GM19372 (cell line): ENCODE data around the gene FOLR1.

Source experiments
- ATAC-seq: cut with Tn5 transposase; IDR thresholded peaks from one replicate; pipeline ENCODE4 v1.9.1; 2021; ENCODE audit warnings: mild to moderate bottlenecking, low read depth, moderate library complexity; ENCODE audit not compliant: unreplicated experiment

FOLR1 gene

DNA sequence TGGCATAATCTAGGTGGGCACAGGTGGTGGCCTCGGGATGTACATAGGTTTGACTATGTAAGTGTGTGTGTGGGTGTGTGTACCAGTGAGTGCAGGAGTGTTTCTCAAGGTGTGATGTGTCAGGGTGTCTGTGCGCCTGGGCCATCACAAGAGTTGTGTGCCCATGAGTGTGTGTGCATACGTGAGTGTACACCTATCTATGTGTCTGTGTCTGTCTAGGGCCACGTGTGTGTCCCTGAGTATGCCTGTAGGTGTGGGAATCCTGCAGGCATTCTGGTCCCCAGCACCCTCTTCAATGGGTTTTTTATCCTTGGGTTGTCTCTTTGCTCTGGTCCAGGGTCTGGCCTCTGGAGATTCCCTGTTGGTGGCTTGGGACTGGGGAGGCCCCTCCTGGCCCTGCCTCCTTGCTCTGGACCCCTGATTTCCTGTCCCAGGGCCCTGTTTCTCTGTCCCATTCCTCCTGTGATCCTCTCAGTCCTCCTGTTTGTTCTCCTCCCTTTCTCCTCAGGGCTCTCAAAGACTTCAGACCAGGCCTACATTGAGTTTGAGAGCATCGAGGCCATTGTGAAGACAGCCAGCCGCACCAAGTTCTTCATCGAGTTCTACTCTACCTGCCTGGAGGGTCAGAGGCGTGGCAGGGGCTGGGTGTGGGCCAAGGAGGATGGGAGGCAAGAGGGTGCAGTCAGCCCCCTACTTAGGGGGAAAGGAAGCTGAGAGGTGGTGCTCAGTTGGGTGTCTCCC, 42.0 kb downstream of the FOLR1 start:
- no peak for ATAC-seq

DNA sequence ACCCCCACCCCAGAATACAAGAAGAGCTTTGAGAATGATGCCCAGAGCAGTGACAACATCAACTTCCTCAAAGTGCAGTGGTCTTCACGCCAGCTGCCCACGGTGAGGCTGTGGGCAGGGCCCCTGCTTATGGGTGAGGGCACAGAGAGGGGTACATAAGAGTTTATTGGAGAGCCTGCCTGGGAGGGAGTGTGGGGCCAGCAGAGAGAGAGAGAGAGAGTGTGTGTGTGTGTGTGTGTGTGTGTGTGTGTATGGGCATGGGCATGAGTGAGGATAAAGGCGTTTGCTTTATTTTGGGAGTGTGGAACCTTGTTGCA, 42.5 kb downstream of the FOLR1 start:
- no peak for ATAC-seq

DNA sequence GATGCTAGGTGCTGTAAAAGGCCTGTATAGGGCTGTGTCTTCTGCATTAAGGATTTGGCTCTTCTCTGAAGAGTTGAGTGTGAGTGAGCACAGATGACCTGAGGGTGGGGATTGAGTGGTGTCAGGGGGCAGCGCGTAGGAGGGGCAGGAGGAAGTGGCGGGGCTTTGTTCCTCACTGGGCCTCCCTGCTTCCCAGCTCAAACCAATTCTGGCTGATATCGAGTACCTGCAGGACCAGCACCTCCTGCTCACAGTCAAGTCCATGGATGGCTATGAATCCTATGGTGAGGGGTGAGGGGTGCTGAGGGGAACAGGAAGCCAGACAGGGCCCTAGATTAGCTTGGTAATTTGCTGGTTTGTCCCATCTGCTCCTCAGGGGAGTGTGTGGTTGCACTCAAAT, 43.0 kb downstream of the FOLR1 start:
- ATAC-seq, result no peak

DNA sequence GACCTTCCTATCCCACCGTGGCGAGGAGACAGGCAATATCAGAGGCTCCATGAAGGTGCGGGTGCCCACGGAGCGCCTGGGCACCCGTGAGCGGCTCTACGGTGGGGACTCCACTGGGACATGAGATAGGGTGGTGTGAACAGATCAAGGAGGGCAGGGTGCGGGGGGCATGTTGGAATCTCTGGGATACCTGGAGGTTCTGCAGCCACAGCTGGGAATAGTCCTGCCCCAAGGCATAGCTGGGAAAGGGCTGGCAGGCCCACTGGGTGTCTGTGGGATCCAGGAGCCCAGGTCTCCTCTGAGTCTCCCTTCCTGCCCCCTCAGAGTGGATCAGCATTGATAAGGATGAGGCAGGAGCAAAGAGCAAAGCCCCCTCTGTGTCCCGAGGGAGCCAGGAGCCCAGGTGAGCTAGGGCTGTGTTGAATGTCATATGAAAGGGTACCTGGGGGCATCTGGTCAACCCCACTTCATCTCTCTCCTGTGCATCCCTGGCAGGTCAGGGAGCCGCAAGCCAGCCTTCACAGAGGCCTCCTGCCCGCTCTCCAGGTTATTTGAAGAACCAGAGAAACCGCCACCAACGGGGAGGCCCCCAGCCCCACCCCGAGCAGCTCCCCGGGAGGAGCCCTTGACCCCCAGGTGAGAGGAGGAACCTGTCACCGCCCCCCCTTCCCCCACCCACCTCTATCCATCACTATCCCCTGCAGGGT, 43.6 kb downstream of the FOLR1 start:
- ATAC-seq, result no peak

DNA sequence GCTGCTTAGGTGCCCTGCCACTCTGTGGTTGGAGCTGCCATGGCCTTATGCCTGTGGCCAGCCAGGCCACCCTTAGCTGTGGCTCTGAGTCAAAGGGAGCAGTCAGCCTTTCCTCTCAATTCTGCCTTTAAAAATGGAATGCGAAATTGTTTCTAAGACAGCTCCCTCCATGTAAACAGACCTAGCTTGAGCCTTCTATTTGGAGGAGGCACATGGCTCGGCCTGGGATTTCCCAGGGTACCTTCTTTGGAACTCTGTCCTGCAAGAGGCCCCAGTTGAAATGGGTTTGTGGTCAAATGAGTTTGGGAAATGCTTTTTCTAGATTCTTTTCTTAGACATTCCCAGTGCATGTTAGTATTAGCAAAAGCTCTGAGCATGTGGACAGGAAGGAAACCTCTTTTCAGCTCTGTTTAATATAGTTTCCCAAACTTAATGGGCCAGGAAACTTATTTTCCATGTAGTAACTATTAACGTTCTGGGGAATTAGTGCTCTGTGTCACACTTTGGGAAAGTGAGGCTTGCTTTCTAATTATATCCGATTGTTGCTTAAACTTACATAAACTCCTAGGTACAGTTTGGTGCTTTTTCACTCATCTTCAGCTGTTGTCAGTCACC, 44.2 kb downstream of the FOLR1 start:
- no peak for ATAC-seq

DNA sequence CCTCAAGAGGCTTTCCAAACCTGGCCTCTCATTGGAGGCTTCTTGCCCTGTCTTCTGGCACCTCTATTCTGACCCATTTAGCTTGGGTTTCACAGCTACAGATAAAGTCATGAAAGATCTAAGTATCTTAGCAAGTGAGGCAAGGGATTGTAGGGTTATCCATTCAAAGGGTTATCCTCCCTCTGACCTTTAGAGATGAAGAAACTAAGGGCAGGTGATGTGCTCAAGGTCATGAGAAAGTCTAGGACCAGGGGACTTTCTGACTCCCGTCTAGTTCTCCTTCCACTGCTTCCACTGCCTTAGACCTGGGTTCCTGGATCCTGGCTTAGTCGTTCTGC, 44.8 kb downstream of the FOLR1 start:
- no peak for ATAC-seq

DNA sequence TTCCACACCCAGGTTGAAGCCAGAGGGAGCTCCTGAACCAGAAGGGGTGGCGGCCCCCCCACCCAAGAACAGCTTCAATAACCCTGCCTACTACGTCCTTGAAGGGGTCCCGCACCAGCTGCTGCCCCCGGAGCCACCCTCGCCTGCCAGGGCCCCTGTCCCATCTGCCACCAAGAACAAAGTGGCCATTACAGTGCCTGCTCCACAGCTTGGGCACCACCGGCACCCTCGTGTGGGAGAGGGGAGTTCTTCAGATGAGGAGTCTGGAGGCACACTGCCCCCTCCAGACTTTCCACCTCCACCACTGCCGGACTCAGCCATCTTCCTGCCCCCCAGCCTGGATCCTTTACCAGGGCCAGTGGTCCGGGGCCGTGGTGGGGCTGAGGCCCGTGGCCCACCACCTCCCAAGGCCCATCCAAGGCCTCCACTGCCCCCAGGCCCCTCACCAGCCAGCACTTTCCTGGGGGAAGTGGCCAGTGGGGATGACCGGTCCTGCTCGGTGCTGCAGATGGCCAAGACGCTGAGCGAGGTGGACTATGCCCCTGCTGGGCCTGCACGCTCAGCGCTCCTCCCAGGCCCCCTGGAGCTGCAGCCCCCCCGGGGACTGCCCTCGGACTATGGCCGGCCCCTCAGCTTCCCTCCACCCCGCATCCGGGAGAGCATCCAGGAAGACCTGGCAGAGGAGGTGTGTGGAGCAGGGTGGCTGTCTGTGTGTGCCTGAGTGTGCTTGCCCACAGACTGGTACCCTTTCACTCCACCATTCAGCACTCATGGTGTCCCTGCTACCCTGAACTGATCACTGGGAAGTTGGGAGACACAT, 45.4 kb downstream of the FOLR1 start:
- ATAC-seq, result no peak

DNA sequence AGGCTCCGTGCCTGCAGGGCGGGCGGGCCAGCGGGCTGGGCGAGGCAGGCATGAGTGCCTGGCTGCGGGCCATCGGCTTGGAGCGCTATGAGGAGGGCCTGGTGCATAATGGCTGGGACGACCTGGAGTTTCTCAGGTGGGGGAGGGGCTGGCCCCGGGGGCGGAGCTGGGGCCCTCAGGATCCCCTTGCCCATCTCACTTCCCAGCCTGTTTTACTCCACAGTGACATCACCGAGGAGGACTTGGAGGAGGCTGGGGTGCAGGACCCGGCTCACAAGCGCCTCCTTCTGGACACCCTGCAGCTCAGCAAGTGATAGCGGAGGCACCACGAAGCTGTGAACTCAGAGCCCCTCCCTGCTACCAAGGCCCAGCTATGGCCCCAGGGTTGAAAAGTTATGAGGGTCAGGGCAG, 46.1 kb downstream of the FOLR1 start:
- no peak for ATAC-seq

DNA sequence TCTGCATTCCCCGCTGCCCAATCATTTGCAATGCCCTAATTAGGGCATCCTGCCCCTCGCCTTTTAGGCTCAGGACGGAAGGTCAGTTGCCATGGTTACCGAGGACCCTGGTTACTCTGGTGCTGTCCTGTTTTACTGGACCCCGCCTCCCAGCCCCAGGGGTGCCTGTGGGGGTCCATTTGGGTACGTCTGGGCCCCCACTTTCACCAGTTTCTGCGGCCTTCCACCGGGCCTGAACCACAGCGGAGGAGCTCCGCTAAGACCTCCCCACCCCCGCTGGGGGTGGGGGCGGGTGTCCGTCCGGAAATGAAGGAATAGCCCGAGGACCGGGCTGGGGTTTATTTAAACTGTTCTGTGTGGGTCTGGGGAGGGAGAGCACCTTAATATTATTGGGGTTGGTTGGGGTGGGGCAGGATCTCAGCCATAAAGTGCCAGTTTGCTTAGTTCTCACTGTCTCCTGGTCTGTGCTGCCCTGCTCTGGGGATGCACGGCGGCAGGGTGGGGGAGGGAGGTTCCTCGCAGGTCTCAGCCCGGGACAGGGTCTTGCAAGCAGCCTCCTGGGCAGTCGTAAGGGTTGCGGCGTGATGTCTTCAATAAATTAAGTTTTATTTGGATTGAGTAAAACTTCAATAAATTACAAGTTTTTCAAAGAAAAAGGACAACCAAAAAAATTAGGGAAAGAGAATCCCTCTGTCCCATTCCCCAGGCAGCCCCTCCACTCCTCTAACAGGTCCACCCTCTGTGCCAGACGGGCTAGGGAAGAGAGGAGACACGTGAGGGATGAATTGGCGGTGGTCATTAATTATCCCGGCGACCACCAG, 46.8 kb downstream of the FOLR1 start:
- no peak for ATAC-seq

DNA sequence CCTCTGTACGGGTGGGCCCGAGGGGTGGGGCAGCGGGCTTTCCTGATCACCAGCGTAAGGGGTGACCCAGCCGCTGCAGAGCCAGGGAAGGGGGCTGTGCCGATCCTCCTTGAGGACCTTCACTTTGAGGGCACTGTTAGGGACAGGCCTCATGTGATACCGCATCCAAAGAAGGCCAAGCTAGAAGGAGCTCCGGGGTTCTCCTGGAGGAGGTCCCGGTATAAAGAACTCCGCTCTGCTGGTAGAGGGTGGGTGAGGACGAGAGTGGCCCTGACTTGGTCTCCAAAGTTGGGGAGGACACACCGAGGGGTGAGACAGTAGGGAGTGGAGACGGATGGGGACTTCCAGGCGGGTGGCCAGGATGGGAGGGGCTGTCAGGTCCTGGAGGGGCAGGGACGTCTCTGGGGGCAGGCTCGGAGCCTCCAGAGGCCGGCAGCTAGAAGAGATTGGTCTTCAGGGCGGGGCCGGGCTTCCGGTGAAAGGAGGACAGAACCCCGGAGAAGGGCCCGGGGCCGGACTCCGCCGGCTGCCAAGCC, 47.4 kb downstream of the FOLR1 start:
- ATAC-seq, result no peak

DNA sequence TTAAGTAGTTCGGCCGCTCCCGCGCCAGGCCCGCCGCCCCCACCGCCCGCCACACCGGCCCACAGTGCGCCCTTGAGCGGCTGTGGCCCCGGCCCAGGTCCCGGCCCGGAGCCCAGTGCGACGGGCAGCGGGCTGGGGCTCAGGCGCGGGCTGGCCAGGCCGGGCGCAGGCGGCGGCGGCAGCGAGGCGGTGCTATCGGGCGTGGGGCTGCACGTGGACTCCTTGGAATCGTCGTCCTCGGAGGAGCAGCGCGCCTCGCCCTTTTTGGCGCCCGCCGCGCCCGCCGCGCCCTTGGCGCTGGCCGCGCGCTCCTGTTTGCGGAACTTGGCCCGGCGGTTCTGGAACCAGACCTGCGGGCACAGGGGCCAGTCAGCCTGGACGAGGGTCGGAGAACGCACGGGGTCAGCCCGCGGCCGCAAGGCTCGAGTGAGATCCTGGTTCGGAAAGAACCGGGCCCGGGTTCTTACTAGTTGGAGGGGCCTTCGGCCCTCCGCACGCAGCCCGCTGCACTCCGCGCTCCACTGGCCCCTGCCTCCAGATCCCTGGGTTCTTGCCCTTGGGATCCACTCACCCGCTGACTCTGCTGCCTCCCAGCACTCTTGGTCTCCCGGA, 48.0 kb downstream of the FOLR1 start:
- ATAC-seq, result no peak

DNA sequence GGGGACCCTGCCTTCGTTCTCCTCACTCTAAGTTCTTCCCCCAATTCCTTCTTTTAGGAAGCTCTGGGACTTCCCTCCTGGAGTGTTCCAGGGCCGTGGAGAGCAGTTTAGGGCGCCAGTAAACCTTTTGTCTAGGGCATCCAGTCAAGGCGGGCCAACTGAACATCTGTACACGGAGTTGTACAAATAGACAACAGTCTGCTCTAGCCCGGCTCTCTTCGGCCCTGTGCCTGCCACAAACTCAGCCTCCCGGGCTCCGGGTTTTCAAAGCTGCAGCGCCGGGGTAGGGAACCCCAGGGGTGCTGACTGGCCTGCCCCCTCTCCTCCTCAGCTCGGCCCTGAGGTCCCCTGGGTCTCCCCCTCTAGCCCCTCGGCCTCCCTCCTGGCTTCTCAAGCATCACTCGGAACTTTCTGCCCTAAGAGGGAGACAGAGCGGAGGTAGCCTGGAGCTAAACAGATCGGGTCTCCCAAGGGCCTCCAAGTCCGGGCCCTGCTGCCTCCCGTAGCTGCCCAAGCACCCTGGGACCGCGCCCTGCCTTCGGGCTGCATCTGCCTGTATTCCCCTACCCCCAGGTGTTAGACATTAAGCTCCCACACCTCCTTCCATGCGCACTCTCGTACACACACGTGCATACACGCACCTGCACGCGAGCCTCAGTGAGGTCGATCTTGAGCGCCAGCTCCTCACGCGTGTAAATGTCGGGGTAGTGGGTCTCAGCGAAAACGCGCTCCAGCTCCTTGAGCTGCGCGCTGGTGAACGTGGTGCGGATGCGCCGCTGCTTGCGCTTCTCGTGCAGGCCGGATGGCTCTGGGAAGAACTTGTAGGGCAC, 48.7 kb downstream of the FOLR1 start:
- no peak for ATAC-seq

DNA sequence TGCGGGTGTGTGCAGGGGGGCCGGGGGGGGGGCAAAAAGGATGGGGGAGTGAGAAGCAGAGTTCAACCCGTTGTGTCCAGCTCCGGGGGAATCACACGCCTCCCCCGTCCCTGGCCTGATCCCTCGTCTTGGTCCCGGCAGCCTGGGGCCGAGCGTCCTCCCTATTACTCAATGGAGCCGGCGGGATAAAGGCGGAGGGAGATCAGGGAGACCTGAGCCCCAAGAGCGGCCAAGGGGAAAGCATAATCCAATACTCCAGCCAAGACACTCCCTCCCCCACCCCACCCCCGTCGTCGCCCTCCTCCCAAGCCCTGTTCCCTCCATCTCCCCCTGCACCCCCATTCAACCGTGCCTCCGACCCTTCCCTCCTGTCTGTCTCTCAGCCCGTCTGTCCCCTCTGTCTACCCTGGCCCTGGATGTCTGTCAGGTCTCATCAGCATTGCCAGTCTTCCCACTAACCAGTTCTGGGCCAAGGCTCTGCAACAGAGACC, 49.4 kb downstream of the FOLR1 start:
- no peak for ATAC-seq

DNA sequence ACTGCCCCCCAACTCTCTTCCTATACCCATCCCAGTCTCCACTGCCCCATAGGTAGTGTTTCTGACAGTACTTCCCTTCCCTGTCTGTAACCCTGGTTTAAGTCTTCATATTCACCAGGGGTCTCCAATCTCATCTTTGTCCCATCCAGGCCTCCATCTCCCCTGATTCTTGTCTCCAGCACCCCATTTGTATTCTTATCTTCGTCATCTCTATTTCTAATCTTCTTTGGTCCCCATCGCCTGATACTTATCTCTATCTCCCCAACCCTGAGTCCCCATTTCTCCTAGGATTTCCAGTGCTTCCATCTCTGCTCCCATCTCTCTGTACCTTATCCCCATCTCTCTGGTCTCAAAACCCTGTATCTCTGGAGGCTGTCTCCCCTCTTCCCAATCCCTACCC, 50.2 kb downstream of the FOLR1 start:
- no peak for ATAC-seq

DNA sequence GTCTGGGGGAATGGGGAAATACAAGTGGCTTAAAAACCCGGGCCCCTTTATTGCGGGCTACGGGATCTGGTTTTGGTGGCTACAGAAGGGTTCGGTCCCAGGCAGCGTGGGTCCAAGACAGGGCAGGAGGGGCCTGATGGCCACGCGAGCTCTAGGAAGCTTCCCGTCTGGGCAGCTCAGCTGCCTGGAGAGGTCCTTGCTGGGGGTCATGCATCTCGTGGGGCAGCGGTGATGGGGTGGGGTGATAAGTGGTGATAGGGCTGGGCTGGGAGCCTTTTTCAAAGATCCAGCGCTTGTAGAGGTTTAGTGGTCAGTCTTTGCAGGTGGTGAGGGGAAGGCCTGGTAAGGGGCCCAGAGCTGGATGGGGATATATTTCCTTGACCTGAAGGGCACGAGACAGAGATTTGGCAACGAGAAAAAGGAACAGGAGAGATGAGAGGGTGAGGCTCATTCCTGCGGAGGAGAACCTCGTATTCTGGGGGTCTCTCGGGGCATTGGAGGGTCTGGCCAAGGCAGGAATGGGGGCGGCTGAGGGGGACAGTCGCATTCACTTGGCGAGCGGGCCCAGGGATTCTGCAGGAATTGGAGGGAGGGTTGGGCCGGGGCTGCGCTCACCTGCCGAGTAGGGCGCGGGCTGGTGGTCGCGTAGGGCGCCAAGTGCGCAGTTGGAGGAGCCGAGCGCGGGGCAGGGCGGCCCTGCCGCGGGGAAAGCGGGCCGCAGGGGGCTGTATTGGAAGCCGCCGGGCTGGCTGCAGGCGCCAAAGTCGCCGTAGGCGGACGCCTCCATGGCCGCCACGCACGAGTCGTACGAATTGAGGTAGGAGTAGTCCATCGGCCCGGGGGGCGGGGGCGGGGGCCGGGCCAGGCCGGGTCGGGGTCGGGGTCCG, 51.5 kb downstream of the FOLR1 start:
- ATAC-seq, result no peak

DNA sequence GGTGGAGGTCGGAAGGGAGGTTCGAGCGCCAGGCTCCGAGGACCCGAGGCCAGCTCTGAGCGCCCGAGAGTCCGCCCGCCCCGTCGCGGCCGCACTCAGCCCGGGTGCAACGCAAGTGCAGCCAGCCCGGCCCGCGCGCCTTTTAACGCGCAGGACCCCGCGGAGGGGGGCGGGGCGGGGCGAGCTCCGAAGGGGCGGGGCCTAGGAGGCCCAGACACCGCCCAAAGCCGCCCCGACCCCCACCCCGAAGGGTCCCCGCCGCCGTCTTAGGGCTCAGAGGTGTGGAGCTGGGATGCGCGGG, 52.1 kb downstream of the FOLR1 start, which contains the start of gene PHOX2A:
Gene PHOX2A (minus strand): TSS at position 117 of the 301 bp plus-strand sequence. CDS start 172 bp downstream, outside the sequence.
- ATAC-seq, result no peak

DNA sequence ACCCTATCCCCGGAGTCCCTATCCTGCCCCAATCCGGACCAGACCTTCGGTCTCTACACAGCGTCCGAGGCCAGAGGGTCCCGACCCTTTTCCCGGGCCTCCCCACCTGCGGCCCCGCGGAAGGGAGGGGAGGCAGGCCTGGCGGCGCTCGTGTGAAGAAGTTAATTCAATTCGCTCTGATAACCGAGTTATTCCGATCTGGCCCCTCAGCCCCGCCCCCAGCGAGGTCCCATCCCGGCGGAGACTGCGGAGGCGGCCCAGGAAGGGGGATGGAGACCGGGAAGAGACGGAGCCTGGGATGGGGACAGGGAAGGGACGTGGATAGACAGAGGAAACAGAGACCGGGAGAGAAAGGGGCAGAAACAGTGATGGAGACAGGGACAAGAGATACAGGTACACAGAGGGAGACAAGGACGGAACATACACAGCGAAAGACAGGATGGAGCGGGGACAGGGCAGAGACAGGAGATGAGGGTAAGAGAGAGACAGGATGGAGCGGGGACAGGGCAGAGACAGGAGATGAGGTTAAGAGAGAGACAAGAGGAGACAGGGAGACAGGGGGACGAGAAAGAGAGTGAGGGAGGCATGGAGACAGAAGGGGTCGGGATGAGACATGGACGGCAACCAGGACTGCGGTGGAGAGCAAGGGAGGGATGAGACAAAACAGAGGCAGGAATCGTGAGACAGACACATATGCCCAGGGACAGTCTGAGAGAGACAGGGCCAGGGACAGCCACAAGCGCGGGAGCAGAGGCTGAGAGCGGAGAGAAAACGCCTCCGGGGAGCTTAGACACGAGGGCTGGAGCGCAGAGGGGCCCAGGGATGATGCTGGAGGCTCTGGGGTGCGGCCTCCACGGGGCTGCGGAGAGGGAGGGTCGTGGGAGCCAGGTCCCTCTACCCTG, 52.7 kb downstream of the FOLR1 start:
- ATAC-seq, result no peak
